Pancreas (tissue), 10 donors: ENCODE measurements around the gene RSPH9. TPM values are rescaled to one million over a fixed set of nuclear protein-coding genes. Genes with fewer than 3 reads are reported as not detected.

Source experiments
- ATAC-seq, 4 donors: fragments of 200-7000 bp; cut with Tn5 transposase; one replicate each; pipeline versions ENCODE4 v1.8.0 to v1.9.1; 2020; ENCODE audit warnings: mild to moderate bottlenecking in 4 of 4, moderate library complexity in 4 of 4
- DNase-seq, 6 donors: peaks; one replicate each; pipeline ENCODE4 v3.0.0-alpha.2; 2020
- FAIRE-seq: peaks from 2 replicates; lab custom pipeline; 2012; peaks lifted over from hg19 to GRCh38; lab: Jason Lieb, UNC
- H3K27ac ChIP-seq, 4 donors: fragments of 200-600 bp; sonication (generic); 1 replicate in 3 of 4; 2 replicates in 1 of 4; pipeline versions ENCODE4 v1.5.0 to v1.8.0; 2020
- H3K27me3 ChIP-seq, 4 donors: fragments of 200-600 bp; one replicate each; pipeline ENCODE4 v1.8.0; 2021
- H3K36me3 ChIP-seq, 3 donors: fragments of 200-600 bp; sonication (generic) in 1 of 3; one replicate each; pipeline versions ENCODE4 v1.5.0 to v1.8.0; 2020 to 2021
- H3K4me1 ChIP-seq, 3 donors: fragments of 200-600 bp; one replicate each; pipeline ENCODE4 v1.8.0; 2021
- H3K4me3 ChIP-seq, 4 donors: fragments of 200-600 bp; sonication (generic) in 2 of 4; one replicate each; pipeline versions ENCODE4 v1.5.0 to v1.8.0; 2020 to 2021
- H3K9me3 ChIP-seq, 4 donors: fragments of 200-600 bp; one replicate each; pipeline ENCODE4 v1.8.0; 2021
- CTCF ChIP-seq, 4 donors: fragments of 200-600 bp; sonication (generic) in 3 of 4; IDR thresholded peaks; one replicate each; pipeline versions ENCODE4 v1.5.0 to v1.8.0; 2021; ENCODE audit warnings: antibody characterized with exemption in 4 of 4
- WGBS, 2 donors: extraction: QIAGEN DNeasy Blood & Tissue Kit; methylation state at CpG; one replicate each; pipeline ENCODE4 v1.1.7; 2013; 5-methylcytosine and 5-hydroxymethylcytosine counted together
- intact Hi-C, 3 donors: fragments of 100-400 bp; cut with DNase I; formaldehyde crosslinking; loops; one replicate each; pipeline versions ENCODE4 v1.11.1 to v1.14.2; 2022
- polyA plus RNA-seq, 2 donors: library from polyadenylated mRNA; stranded (reverse); fragments of 200-250 nt; gene quantifications; one replicate each; pipeline ENCODE4 v1.2.3, GENCODE V29; 2013
- total RNA-seq, 6 donors: library from RNA; stranded (reverse); fragmentation: NEBNext Ultra II Directional in 4 of 6; extraction: Animal tissue kit (Norgen Biotek cat#: 25700) in 4 of 6; gene quantifications; one replicate each; pipeline versions ENCODE4 v1.2.1 to v1.2.4, GENCODE V29; 2021 to 2023
- donor health status: healthy with polysubstance abuse.
- donor health status: DM: no; HTN: no; CAD: no; lungs with moderate emphysema.
- donor health status: DM: no; HTN: no; CAD: no.
- donor health status: control.
- donor health status: control.
- donor health status: Bipolar disorder and iron deficiency.
- donor health status: DM: yes; HTN: yes; CAD: no.
- donor health status: DM: no; HTN: no; CAD: no.
- donor health status: DM: no; HTN: no; CAD: no.
- donor health status: DM: yes; HTN: yes; CAD: no.

The RSPH9 gene
- total and polyA plus RNA-seq, 8 donors = 0.06 to 1.1 (median 0.12) TPM; not detected in 3

DNA sequence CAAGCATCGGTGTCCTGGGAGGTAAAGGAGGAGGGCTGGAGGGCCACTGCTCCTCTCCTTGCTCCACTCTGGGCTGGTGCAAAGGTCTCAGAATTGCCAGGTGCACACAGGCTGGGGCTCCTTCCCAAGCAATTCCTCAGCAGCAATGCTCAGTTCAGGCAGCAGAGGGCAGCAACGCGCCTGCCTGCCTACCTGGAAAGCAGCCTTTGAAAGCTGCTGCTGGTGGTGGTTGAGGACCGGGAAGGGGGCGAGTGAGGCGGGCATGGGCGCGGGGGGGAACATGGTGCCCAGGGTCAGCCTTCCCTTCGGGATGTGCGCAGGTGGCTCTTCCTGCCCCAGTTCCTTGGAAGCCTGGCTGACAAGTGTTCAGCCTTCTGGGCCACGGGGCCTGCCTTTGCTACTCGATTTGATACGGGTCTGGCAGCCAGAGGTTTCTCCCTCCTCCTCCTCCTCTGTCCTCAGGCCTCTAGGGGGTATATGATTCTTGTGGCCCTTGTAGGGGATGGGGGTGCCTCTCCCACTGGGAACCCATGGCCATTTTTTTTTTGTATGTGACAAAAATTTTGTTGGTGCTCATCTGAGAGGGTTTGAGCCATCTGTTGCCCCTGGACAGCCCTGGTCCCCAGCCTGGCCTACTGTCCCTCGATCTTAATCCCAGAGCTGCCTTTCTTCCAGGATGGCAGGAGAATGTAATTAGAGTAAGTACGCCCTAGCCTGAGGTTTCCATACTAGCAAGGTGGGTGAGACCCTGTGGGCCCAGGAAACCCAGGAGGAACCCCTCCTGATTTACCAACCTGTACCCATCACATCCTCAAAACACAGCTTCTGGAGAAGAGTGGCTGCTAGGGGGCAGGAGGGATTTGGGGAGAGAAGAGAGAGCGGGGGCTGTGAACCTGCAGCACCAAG lies 22.7 kb downstream of the RSPH9 start:
- ATAC-seq (peak; percentile 81 to 92 (median 88)), DNase-seq (peak; percentile 79 to 96 (median 90)), FAIRE-seq (no peak)
- no peaks in the 10 kb centered on the region for H3K9me3 ChIP-seq
- peaks cover 0 to 5% (median 0%) of the 10 kb centered on the region in 3 donors for H3K36me3 ChIP-seq
- WGBS, 2 donors = 12 to 13% methylated on average over 16 of the region's 16 CpGs
- H3K4me3 ChIP-seq = peak overlapping the region in 1 of 4 donors; percentile 23
- no peaks in the 10 kb centered on the region for H3K27me3 ChIP-seq
- TF ChIP-seq CTCF (IDR thresholded peaks at IDR 0.05) = peak; percentile 92 to 96 (median 92)
- peaks cover 14 to 21% (median 21%) of the 10 kb centered on the region in 3 donors for H3K4me1 ChIP-seq
- H3K27ac ChIP-seq = peak overlapping the region in 1 of 4 donors; percentile 63
- intact Hi-C loops = loop anchor here in 1 of 3 donors (5.0 kb wide), 1 partner anchor 410 kb away; no protein-coding TSS in a partner anchor

DNA sequence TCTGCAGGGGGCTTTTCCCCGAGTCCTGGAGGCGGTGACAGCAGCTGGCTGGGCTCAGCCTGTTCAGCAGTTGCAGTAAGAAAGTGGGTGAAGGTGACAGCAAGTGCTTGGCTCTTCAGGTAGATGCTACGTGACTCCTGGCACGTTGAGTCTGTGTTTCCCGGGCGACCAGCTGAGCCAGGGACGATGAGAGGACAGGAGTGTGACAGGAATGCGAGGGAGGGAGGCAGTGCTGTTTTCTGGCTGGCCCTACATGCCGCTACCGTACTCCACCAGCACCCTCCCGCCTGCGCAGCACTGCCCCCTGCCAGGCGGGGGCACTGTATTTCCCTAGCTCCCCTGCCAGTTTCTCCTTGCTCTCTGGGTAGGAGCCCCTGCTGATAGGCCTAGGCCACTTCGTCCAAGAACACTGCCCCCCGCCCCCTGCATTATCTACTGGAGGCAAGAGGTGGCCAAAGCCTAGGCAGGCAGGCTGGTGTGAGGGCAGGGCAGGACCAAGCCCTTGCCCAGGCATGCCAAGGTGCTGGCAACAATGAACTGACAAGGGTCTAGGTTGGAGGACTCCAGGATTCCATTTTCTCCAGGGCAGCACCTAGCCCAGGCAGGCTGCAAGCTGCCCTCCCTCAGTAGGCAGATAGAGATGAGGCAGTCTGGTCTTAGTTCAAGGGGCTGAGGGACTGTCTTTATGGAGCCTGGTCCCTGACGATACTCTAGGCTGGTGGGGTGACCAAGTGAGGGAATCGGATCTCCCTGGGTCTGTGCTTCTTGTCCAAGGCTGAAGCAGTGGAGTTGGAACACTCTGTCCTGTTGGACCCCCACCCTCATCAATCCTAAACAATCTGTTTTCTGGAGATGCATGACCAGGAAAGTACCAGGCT lies 23.6 kb downstream of the RSPH9 start:
- FAIRE-seq (no peak), ATAC-seq (peak; percentile 56 to 80 (median 72)), DNase-seq (peak; percentile 44 to 77 (median 62))
- 17 to 22% methylated on average over 17 of the region's 17 CpGs for WGBS, 2 donors
- Histone ChIP-seq H3K36me3 (peaks cover 0 to 5% (median 0%) of the 10 kb centered on the region in 3 donors), H3K9me3 (no peaks in the 10 kb centered on the region), H3K27me3 (no peaks in the 10 kb centered on the region), H3K4me3 (no peak overlapping the region), H3K4me1 (peaks cover 15 to 30% (median 24%) of the 10 kb centered on the region in 3 donors), H3K27ac (peak overlapping the region in 1 of 4 donors; percentile 63)
- TF ChIP-seq CTCF (IDR thresholded peaks at IDR 0.05) = peak in 2 of 4 donors; percentile 26 to 33
- intact Hi-C loops = loop anchor here in 1 of 3 donors (5.0 kb wide), 1 partner anchor 409 kb away; no protein-coding TSS in a partner anchor

DNA sequence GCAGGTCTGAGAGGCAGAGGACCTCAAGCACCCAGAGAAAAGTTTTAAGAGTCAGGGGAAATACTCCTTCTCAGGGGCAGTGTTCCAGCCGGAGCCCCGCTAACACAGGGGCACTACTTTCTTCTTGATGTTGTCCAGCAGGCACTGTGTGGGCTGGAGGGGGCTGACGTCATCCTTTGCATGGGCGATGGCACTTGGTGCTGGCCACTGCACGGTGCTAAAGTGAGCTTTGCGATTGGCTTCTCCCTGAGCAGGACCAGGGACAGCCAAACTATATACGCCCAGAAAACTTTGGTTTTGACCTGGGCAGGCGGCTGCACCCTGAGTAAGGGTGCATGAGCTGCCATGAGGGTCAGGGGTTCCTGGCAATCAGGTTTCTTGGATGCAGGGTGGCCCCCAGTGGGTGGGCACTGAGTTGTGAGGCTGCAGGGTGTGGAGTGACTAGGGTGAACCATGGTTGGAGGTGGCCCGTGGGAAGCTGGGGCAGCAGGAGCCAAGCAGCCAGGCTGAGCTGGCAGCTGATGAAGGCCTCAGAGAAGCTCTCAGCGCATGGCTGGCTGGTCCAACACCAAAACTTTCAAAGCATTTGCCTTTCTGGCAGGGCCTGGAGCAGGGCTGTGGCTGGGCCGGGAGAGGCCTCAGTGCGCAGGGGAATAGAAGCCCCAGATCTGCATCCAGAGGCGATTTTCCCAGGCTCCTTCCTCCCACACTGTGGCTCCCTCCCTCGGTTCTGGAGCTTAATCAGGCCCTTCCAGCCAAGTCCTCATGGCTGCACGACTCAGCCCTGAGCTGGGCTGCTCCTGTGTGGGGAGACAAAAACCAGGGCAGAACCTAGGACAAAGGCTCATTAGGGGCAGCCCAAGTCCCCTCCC lies 24.4 kb downstream of the RSPH9 start:
- intact Hi-C loops = loop anchor here in 1 of 3 donors (5.0 kb wide), 1 partner anchor 408 kb away; no protein-coding TSS in a partner anchor
- H3K27me3 ChIP-seq = no peaks in the 10 kb centered on the region
- no peaks in the 10 kb centered on the region for H3K9me3 ChIP-seq
- peak in 1 of 6 donors; percentile 60 for DNase-seq
- H3K4me3 ChIP-seq = no peak overlapping the region
- ATAC-seq = peak in 1 of 4 donors; percentile 1
- peaks cover 0 to 5% (median 0%) of the 10 kb centered on the region in 3 donors for H3K36me3 ChIP-seq
- no peak for FAIRE-seq
- WGBS, 2 donors = 75 to 77% methylated on average over 15 of the region's 15 CpGs
- H3K4me1 ChIP-seq = peaks cover 18 to 34% (median 24%) of the 10 kb centered on the region in 3 donors
- peak overlapping the region in 1 of 4 donors; percentile 56 for H3K27ac ChIP-seq
- TF ChIP-seq CTCF (IDR thresholded peaks at IDR 0.05) = no peak
